GM18519 (cell line): ENCODE data around the gene ZMYND11.
"Not testable (repeated sequence)": the region's sequence is repeated elsewhere in the genome, so short reads cannot be mapped to it uniquely, and the experiment has no call there.

ENCODE experiments used
- ATAC-seq: cut with Tn5 transposase; IDR thresholded peaks from one replicate; pipeline ENCODE4 v1.9.1; 2021; ENCODE audit warnings: mild to moderate bottlenecking, moderate library complexity; ENCODE audit not compliant: unreplicated experiment, low FRiP score

Gene ZMYND11

GRCh38 chr10:278707-279106 lies 143.5 kb downstream of the ZMYND11 start:
- no peak for ATAC-seq

DNA sequence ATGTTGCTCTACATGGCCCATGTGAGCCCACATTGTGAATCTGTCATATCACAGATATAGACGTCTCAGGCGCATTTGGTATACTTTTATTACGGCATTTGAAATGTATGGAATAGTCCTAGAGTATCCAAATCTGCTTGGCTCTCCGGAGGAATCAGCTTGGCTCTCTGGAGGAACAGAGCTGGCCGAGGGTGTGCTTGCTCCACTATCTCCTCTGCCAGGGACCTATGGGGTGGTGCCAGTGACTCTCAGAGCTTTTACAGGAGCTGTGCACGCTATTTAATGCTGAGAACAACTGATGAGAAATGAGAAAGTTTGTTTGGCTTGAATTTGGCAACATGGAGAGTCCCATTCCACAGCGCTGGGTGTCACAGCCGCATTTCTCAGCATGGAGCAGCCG lies 144.0 kb downstream of the ZMYND11 start:
- no peak for ATAC-seq

GRCh38 chr10:279655-280054 lies 144.4 kb downstream of the ZMYND11 start:
- ATAC-seq, result no peak

GRCh38 chr10:282294-283139 lies 147.3 kb downstream of the ZMYND11 start:
- ATAC-seq, result peak; percentile 30

- ATAC-seq, result no peak
Measured at GRCh38 chr10:283140-283479, 147.9 kb downstream of the ZMYND11 start.

DNA sequence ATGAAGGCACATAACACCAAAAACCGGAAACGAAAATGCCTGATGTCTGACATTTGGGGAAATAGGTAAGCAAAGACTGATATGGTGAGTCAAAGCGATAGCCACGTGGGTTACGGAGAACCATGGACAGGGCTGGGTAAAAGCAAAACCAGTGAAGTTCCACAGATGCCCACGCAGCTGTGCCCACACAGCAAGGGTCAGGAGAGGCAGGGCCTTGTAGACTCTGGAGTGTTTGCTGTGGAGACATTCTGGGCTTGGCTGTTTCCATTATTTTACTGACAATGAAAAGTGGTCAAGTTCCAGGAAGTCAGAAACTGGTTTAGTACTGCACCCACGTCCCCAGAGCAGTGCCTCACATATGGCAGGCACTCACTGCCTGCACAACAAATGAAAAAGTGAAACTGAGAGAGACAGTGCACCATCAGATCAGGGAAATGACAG lies 148.7 kb downstream of the ZMYND11 start:
- peak; percentile 69 for ATAC-seq

- ATAC-seq, result no peak
Measured at GRCh38 chr10:285216-285615, 150.0 kb downstream of the ZMYND11 start.

DNA sequence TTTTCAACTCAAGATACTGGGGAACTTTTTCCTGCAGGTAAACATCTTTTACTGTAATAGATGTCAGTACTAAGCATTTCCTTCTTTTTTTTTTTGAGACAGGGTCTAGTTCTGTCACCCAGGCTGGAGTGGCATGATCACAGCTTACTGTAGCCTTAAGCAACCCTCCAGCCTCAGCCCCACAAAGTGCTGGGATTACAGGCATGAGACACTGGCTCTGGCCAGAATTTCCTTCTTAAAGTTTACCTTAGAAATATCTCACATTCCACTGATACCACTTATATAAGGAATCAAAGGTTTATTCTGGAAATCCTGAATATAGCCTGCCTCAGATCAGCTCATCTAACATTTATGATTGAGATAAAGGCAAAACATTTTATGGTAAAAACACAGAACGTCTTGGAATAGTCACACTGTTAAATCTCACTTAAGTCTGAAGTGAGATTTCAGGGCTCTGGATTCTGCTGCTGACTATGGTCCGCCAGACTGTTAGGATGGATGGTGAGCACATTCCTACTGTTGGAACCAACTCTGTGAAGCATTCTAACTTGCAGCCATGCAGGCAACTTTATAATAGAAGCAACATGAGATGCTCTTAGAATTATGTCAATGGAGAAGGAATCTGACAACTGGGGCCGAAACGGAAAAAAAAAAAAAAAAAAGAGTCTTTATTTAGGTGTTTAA lies 151.9 kb downstream of the ZMYND11 start:
- no peak for ATAC-seq

DNA sequence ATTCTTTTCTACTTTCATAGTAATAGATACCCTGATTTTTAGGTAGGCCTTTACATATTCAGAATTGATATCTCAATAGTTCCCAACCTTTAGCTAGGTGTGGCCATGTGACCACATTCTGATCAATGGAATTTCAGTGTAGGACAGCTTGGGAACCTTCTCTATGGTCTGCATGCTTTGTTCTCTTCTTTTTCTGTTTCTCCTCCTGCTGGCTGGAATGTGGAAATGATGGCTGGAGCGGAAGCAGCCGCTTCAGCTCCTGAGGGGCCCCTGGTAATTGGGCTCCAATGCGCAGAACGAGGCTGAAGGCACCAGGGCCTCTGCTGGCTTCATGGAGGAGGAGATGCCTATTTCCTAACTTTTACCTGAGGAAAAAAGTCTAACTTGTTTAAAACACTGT lies 152.6 kb downstream of the ZMYND11 start:
- no peak for ATAC-seq

GRCh38 chr10:288316-289200 lies 153.3 kb downstream of the ZMYND11 start:
- ATAC-seq, result no peak

DNA sequence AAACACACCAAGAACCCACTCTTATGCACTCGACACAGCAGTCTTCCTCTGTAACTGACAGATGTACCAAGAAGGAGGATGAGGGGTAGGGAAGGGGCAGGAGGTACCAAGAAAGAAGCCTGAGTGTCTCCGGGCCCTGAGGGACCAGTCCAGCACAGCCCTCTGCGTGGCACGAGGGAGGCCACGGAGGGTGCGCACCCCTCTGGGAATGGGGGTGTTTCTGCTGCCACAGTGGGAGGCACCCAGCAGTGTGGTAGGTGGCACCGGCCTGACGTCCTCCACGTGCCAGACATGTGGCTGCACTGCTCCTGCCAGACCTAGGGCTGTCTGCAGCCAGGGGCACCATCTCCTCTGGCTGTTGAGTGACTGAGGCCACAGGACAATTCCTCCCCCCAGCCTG lies 154.3 kb downstream of the ZMYND11 start:
- ATAC-seq, result no peak

GRCh38 chr10:290026-290725 lies 154.9 kb downstream of the ZMYND11 start:
- no peak for ATAC-seq

DNA sequence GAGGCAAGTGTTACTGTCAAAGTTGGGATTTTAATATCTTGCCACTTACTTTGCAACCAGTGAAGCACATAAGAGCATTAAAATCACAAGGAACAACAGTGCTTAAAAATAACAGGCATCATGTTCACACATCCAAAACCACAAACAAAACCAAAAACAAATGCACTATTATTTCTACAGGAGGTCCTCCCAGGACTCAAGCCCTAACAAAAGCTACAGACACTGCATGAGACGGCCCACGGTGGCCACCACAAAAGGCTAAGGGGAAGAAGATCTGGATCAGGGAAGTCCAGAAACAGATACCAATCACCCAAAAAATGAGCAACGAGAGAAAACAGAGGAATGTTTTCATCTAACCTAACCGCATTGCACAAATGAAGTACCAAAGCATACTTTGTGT lies 158.4 kb downstream of the ZMYND11 start:
- no peak for ATAC-seq

GRCh38 chr10:297567-297966 lies 162.3 kb downstream of the ZMYND11 start:
- no peak for ATAC-seq

DNA sequence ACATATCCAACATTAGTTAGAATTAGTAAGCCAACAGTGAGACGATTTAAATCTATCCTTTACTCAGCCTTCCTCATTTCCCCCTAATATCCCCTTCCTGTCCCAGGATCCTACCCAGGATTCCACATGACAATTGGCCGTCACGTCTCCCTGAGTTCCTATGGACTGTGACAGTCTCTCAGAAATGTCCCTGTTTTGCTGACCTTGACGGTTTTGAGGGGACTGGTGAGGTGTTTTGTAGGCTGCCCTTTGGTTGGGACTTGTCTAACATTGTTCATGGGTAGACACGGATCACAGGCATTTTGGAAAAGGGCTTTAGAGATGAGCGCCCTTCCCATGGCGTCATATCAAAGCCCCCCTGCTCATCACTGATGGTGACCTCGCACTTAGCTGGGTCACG lies 162.8 kb downstream of the ZMYND11 start:
- no peak for ATAC-seq

- no peak for ATAC-seq
Measured at GRCh38 chr10:299512-299911, 164.3 kb downstream of the ZMYND11 start.

- no peak for ATAC-seq
Measured at GRCh38 chr10:299969-300368, 164.7 kb downstream of the ZMYND11 start.

DNA sequence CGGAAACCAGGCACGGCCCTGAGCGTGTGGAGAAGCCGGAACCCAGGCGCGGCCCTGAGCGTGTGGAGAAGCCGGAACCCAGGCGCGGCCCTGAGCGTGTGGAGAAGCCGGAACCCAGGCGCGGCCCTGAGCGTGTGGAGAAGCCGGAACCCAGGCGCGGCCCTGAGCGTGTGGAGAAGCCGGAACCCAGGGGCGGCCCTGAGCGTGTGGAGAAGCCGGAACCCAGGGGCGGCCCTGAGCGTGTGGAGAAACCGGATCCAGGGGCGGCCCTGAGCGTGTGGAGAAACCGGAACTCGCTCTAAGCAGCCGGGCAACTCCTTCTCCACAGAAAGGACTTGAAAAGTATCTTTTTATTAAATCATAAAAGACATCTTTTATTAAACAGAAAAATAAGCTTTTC lies 165.3 kb downstream of the ZMYND11 start:
- not testable (repeated sequence) for ATAC-seq

- ATAC-seq, result no peak
Measured at GRCh38 chr10:301536-301935, 166.3 kb downstream of the ZMYND11 start.
